Breast epithelium (tissue), 3 donors: Measurements from ENCODE around the gene IP6K3.

Experiments used
- CTCF ChIP-seq, 3 donors: fragments of 450-650 bp; IDR thresholded peaks; one replicate each; pipeline ENCODE4 v1.5.1; 2016 to 2017; ENCODE audit warnings: antibody characterized with exemption in 3 of 3, mild to moderate bottlenecking in 3 of 3, moderate library complexity in 3 of 3
- POLR2A ChIP-seq: fragments of 450-650 bp; IDR thresholded peaks from one replicate; pipeline ENCODE4 v1.6.1; 2016; ENCODE audit warnings: antibody characterized with exemption, mild to moderate bottlenecking, moderate library complexity

GRCh38 chr6:33731751-33732282 is 14.9 kb downstream of the IP6K3 start:
- no peak for TF ChIP-seq POLR2A
- TF ChIP-seq CTCF (IDR thresholded peaks at IDR 0.05): no peak
